Panc1 (cell line): ENCODE measurements around the gene SASS6.

Source experiments
- CTCF ChIP-seq: fragments of 450-650 bp; IDR thresholded peaks from 2 replicates; pipeline ENCODE4 v1.5.1; 2017; ENCODE audit warnings: mild to moderate bottlenecking
- POLR2AphosphoS5 ChIP-seq: IDR thresholded peaks from 2 replicates; pipeline ENCODE4 v1.6.1; 2012; ENCODE audit warnings: mild to moderate bottlenecking, low read depth, low read length, moderate library complexity
- SIN3A ChIP-seq: IDR thresholded peaks from 2 replicates; pipeline ENCODE4 v1.6.1; 2012; ENCODE audit warnings: low read depth, mild to moderate bottlenecking, low read length, moderate library complexity, borderline replicate concordance; ENCODE audit not compliant: insufficient read depth
- TCF7L2 ChIP-seq: IDR thresholded peaks from 2 replicates; pipeline ENCODE4 v1.6.1; 2011; ENCODE audit warnings: mild to moderate bottlenecking, low read depth, low read length, inconsistent platforms
- TF ChIP-seq, protein P1 (sequence below), 2 experiments: IDR thresholded peaks; 2 replicates each; pipeline ENCODE4 v1.6.1; 2011 to 2012; ENCODE audit warnings: low read depth in 2 of 2, control low read depth in 1 of 2, low read length in 1 of 2, mild to moderate bottlenecking in 1 of 2, moderate library complexity in 1 of 2; ENCODE audit not compliant: insufficient read depth in 1 of 2

- TF ChIP-seq CTCF = no peak
- no peak for TF ChIP-seq POLR2AphosphoS5
- TF ChIP-seq, protein P1, sequence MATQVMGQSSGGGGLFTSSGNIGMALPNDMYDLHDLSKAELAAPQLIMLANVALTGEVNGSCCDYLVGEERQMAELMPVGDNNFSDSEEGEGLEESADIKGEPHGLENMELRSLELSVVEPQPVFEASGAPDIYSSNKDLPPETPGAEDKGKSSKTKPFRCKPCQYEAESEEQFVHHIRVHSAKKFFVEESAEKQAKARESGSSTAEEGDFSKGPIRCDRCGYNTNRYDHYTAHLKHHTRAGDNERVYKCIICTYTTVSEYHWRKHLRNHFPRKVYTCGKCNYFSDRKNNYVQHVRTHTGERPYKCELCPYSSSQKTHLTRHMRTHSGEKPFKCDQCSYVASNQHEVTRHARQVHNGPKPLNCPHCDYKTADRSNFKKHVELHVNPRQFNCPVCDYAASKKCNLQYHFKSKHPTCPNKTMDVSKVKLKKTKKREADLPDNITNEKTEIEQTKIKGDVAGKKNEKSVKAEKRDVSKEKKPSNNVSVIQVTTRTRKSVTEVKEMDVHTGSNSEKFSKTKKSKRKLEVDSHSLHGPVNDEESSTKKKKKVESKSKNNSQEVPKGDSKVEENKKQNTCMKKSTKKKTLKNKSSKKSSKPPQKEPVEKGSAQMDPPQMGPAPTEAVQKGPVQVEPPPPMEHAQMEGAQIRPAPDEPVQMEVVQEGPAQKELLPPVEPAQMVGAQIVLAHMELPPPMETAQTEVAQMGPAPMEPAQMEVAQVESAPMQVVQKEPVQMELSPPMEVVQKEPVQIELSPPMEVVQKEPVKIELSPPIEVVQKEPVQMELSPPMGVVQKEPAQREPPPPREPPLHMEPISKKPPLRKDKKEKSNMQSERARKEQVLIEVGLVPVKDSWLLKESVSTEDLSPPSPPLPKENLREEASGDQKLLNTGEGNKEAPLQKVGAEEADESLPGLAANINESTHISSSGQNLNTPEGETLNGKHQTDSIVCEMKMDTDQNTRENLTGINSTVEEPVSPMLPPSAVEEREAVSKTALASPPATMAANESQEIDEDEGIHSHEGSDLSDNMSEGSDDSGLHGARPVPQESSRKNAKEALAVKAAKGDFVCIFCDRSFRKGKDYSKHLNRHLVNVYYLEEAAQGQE (IDR thresholded peaks at IDR 0.05; ENCODE audit: insufficient read depth in 1 of 2, low read depth in 2 of 2, low read length in 1 of 2) = no peak
- TF ChIP-seq SIN3A = no peak
- TF ChIP-seq TCF7L2 = no peak
Observed at GRCh38 chr1:100051893-100052292, 80.8 kb downstream of the SASS6 start.
